Tibial nerve (tissue), 4 donors: Measurements from ENCODE around the gene THEM5. TPM values are rescaled to one million over a fixed set of nuclear protein-coding genes. Genes with fewer than 3 reads are reported as not detected.
A peak's percentile ranks its signal among the peaks of the same experiment; 100 is the strongest.

Experiments
- DNase-seq, 2 donors: peaks; one replicate each; pipeline ENCODE4 v3.0.0-alpha.2; 2019; ENCODE audit warnings: low spot score in 2 of 2
- H3K27ac ChIP-seq, 4 donors: fragments of 200-600 bp; sonication (generic) in 3 of 4; one replicate each; pipeline ENCODE4 v1.5.1; 2017 to 2019; ENCODE audit warnings: mild to moderate bottlenecking in 1 of 4
- H3K27me3 ChIP-seq, 2 donors: fragments of 200-600 bp; sonication (generic) in 1 of 2; one replicate each; pipeline versions ENCODE4 v1.5.1 to v1.6.0; 2017 to 2019
- H3K36me3 ChIP-seq, 3 donors: fragments of 200-600 bp; sonication (generic); one replicate each; pipeline ENCODE4 v1.5.1; 2018 to 2019
- H3K4me1 ChIP-seq, 4 donors: fragments of 200-600 bp; sonication (generic) in 3 of 4; one replicate each; pipeline ENCODE4 v1.5.1; 2017 to 2019
- H3K4me3 ChIP-seq, 4 donors: fragments of 200-600 bp; sonication (generic) in 3 of 4; one replicate each; pipeline ENCODE4 v1.5.1; 2017 to 2019; ENCODE audit warnings: mild to moderate bottlenecking in 1 of 4, moderate library complexity in 1 of 4
- H3K9me3 ChIP-seq, 4 donors: fragments of 200-600 bp; sonication (generic) in 3 of 4; one replicate each; pipeline ENCODE4 v1.5.1; 2017 to 2019
- EP300 ChIP-seq, 2 donors: sonication (generic); formaldehyde crosslinking; IDR thresholded peaks; one replicate each; pipeline ENCODE4 v1.6.1; 2017; ENCODE audit warnings: antibody characterized with exemption in 2 of 2, mild to moderate bottlenecking in 1 of 2
- POLR2A ChIP-seq, 2 donors: fragments of 450-650 bp; IDR thresholded peaks; one replicate each; pipeline ENCODE4 v1.6.1; 2017; ENCODE audit warnings: antibody characterized with exemption in 2 of 2, mild to moderate bottlenecking in 2 of 2, moderate library complexity in 2 of 2
- WGBS, 2 donors: methylation state at CpG; one replicate each; pipeline ENCODE4 v1.1.5; 2018; 5-methylcytosine and 5-hydroxymethylcytosine counted together
- total RNA-seq, 4 donors: library from RNA; depleted of rRNA; stranded (reverse); fragments of >200 nt; gene quantifications; one replicate each; pipeline ENCODE4 v1.1.0, GENCODE V29; 2016
- TF ChIP-seq, protein P1 (sequence below), 5 experiments: fragments of 200-600 bp in 3 of 5; fragments of 450-650 bp in 2 of 5; sonication (generic) in 3 of 5; IDR thresholded peaks; one replicate each; pipeline ENCODE4 v1.5.1; 2016 to 2019; ENCODE audit warnings: antibody characterized with exemption in 5 of 5, mild to moderate bottlenecking in 3 of 5, moderate library complexity in 2 of 5

THEM5 gene
- total RNA-seq, 4 donors from 2014 or later = not detected

DNA sequence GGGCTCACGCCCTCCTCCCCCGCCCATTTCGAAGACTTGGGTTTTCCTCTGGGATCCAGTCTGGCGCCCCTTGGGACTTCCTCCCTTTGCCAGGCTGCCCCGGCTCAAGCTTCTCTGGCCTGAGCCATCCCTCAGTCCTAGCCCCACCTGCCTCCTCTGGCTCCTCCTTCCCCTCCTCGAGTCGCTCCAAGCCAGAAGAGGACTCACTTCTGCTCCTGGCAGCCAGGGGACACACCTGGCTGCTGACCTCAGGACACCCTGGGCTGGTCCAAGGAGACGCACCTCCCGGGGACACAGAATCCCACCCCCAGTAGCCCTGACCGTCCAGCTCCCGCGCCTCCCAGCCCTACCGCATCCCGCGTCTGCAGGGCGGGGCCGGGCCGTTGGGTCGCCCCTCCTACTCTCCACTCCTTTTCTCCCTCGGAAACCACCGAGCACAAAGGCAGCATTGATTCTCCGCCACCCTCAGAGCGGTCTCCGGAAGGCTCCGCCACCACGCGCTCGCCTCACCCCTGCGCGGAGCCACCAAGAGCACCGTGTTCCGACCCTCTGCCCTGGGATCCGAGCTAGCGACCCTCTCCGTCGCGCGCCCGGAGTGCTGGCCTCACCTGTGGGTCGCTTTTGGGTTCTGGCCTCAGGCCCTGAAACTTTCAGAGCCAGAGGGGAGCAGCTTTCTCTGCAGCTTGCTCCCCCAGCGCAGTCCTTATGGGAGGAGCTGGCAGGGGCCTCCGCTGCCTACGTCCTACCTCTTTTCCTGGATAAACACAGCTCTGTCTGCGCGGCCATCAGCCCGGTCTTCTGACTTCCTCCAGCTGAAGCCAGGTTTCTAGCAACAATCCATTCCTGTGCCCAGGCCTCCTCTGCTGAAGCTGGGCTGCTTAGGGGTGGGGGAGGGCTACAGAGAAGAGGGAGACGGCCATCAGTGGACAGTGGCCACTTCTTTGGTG is 13.8 kb downstream of the THEM5 start, which contains the start of gene C2CD4D:
Gene C2CD4D (minus strand): TSS at position 364 of the 947 bp plus-strand sequence. CDS start 831 bp downstream, outside the sequence.
- TF ChIP-seq POLR2A (IDR thresholded peaks at IDR 0.05) (peak in 1 of 2 donors; percentile 56), EP300 (IDR thresholded peaks at IDR 0.05) (peak in 1 of 2 donors; percentile 83)
- TF ChIP-seq, protein P1, sequence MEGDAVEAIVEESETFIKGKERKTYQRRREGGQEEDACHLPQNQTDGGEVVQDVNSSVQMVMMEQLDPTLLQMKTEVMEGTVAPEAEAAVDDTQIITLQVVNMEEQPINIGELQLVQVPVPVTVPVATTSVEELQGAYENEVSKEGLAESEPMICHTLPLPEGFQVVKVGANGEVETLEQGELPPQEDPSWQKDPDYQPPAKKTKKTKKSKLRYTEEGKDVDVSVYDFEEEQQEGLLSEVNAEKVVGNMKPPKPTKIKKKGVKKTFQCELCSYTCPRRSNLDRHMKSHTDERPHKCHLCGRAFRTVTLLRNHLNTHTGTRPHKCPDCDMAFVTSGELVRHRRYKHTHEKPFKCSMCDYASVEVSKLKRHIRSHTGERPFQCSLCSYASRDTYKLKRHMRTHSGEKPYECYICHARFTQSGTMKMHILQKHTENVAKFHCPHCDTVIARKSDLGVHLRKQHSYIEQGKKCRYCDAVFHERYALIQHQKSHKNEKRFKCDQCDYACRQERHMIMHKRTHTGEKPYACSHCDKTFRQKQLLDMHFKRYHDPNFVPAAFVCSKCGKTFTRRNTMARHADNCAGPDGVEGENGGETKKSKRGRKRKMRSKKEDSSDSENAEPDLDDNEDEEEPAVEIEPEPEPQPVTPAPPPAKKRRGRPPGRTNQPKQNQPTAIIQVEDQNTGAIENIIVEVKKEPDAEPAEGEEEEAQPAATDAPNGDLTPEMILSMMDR (IDR thresholded peaks at IDR 0.05) = peak in 1 of 5 experiments; percentile 9
- DNase-seq = peak in 1 of 2 donors; percentile 38
- Histone ChIP-seq H3K27ac (peak within 1 kb of the TSS; percentile 62 to 87 (median 76)), H3K4me3 (peak within 1 kb of the TSS; percentile 28 to 59 (median 40)), H3K9me3 (no peaks in the 10 kb centered on the region), H3K36me3 (no peaks in the 10 kb centered on the region), H3K27me3 (peaks cover 0 to 29% of the 10 kb centered on the region in 2 donors), H3K4me1 (peaks cover 0 to 33% (median 9%) of the 10 kb centered on the region in 4 donors)
- 5 to 11% methylated on average over 39 of the region's 47 CpGs for WGBS, 2 donors

DNA sequence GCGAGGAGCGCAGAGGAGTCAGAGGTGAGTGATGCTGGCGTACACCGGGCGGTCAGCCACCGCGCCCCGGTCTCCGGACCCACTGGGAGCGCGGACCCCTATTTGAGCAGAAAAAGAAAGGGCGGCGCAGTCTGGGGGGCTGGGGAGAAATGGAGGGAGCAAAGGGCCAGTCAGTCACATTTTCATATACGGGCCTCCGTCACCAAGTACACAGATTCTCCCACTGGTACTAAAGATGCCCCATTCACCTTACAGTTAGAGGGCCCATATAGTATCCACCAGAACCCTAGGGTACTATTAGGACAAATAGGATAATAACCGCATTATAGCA is 14.5 kb downstream of the THEM5 start:
- H3K4me1 ChIP-seq = peaks cover 0 to 33% (median 9%) of the 10 kb centered on the region in 4 donors
- H3K9me3 ChIP-seq = no peaks in the 10 kb centered on the region
- no peak for DNase-seq
- H3K27me3 ChIP-seq = peaks cover 0 to 29% of the 10 kb centered on the region in 2 donors
- TF ChIP-seq EP300 (IDR thresholded peaks at IDR 0.05) = no peak
- TF ChIP-seq, protein P1 (IDR thresholded peaks at IDR 0.05) = no peak
- no peak for TF ChIP-seq POLR2A (IDR thresholded peaks at IDR 0.05)
- WGBS, 2 donors = 11 to 20% methylated on average over 16 of the region's 16 CpGs
- H3K4me3 ChIP-seq = peak overlapping the region; percentile 28 to 59 (median 40)
- H3K36me3 ChIP-seq = no peaks in the 10 kb centered on the region
- peak overlapping the region; percentile 62 to 87 (median 76) for H3K27ac ChIP-seq

DNA sequence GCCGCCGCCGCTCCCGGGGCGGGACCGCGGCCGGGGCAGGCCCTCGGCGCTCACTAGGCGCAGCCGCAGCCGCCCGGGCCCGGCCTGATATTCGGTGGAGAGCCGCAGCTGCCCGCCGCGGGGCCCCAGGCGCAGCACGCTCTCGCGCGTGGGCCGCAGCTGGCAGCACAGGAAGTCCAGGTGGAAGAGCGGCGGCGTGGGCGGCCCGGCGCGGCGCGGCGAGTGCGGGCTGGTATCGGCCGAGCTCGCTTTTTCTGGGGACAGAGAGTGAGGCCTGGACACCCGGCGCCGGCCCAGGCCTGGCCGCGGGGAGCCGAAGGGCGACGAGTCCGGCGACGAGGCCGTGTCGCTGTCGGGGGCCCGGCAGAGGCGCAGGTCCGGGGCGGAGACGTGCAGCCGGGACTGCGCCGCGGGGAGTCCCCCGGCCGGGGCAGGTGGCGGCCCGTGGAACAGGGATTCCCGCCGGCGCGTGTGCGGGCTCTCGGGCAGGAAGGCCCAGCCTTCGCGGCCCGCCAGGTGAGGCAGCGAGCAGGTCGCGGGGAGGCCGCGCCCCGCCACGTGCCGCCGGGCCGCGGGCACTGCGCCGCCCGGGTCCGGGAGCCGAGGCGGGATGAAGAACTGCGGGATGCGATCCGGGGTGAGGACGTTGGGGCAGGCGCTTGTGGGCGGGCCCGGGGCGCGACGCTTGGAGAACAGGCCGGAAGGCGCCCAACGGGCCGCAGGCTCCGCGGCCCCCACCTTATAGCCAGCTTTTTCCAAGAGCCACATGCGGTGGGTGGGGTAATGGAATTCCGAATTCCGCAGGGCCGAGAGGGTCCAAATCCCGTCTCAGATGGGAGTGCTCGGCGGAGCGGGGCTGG is 15.1 kb downstream of the THEM5 start:
- H3K27me3 ChIP-seq = peaks cover 0 to 29% of the 10 kb centered on the region in 2 donors
- DNase-seq = no peak
- H3K4me3 ChIP-seq = peak overlapping the region; percentile 28 to 59 (median 40)
- H3K36me3 ChIP-seq = no peaks in the 10 kb centered on the region
- H3K4me1 ChIP-seq = peaks cover 0 to 33% (median 9%) of the 10 kb centered on the region in 4 donors
- H3K27ac ChIP-seq = peak overlapping the region; percentile 62 to 87 (median 76)
- WGBS, 2 donors = 4% methylated on average over 26 to 57 of the region's 117 CpGs
- no peak for TF ChIP-seq EP300 (IDR thresholded peaks at IDR 0.05)
- TF ChIP-seq POLR2A (IDR thresholded peaks at IDR 0.05) = peak in 1 of 2 donors; percentile 5
- no peaks in the 10 kb centered on the region for H3K9me3 ChIP-seq

DNA sequence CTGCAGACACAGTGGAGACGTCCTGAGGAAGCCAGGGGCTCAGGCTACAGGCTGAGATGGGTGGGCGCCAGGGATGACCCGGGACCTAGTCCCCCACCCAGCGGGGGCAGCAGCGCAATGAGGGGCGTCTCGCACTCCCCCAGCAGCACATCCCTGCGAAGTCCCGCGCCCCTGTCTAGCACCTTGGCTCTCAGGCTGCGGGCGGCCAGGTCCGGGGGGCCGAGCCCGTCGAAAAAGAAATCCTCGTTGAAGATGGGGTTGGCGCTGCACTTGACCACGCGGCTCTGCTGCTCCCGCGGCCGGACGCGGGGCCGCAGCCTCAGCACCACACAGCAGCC is 15.7 kb downstream of the THEM5 start:
- Histone ChIP-seq H3K4me3 (peak overlapping the region; percentile 16 to 59 (median 40)), H3K27me3 (peaks cover 0 to 29% of the 10 kb centered on the region in 2 donors), H3K9me3 (no peaks in the 10 kb centered on the region), H3K4me1 (peaks cover 0 to 33% (median 9%) of the 10 kb centered on the region in 4 donors), H3K27ac (peak overlapping the region in 1 of 4 donors; percentile 85), H3K36me3 (no peaks in the 10 kb centered on the region)
- 4 to 18% methylated on average over 14 to 24 of the region's 26 CpGs for WGBS, 2 donors
- TF ChIP-seq, protein P1 (IDR thresholded peaks at IDR 0.05) = no peak
- TF ChIP-seq EP300 (IDR thresholded peaks at IDR 0.05) = no peak
- no peak for TF ChIP-seq POLR2A (IDR thresholded peaks at IDR 0.05)
- no peak for DNase-seq

DNA sequence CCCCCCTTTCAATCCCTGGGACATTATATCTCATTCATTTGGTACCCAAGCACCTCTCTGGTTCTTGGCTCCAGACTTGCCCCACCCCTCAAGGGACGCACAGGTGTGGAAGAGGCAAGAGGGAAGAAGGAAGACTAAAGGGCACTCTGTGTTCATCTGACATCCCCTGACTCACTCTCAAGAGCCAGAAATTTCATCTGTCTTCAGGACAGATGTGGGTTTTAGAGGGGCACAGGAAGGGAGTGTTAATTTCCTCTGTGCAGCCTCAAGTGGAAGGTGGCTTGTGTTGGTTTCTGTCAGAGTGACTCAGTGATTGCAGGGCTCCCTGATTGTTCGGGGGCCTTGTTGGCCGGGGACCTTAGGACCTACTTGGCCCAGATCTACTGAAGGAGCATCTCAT is 16.3 kb downstream of the THEM5 start:
- Histone ChIP-seq H3K4me1 (peaks cover 0 to 33% (median 9%) of the 10 kb centered on the region in 4 donors), H3K27ac (no peak overlapping the region), H3K9me3 (no peaks in the 10 kb centered on the region), H3K4me3 (no peak overlapping the region), H3K36me3 (no peaks in the 10 kb centered on the region), H3K27me3 (peaks cover 0 to 29% of the 10 kb centered on the region in 2 donors)
- 69 to 87% methylated on average over 3 of the region's 3 CpGs for WGBS, 2 donors
- TF ChIP-seq, protein P1 (IDR thresholded peaks at IDR 0.05) = no peak
- TF ChIP-seq EP300 (IDR thresholded peaks at IDR 0.05) (no peak), POLR2A (IDR thresholded peaks at IDR 0.05) (no peak)
- DNase-seq = no peak
